Bronchial epithelial cell (primary cell): ENCODE data around the gene ANKDD1B. TPM values are rescaled to one million over a fixed set of nuclear protein-coding genes. Genes with fewer than 3 reads are reported as not detected.
"Not testable (repeated sequence)": the region's sequence is repeated elsewhere in the genome, so short reads cannot be mapped to it uniquely, and the experiment has no call there.

Experiments
- DNase-seq: peaks from one replicate; pipeline ENCODE4 v3.0.0-alpha.2; 2010; ENCODE audit warnings: low read depth
- FAIRE-seq: peaks from 2 replicates; lab custom pipeline; 2011; peaks lifted over from hg19 to GRCh38; lab: Jason Lieb, UNC
- H3K27me3 ChIP-seq: 2 replicates; pipeline ENCODE4 v1.5.1; 2011; ENCODE audit warnings: low read length; ENCODE audit not compliant: control insufficient read depth, insufficient read depth
- H3K36me3 ChIP-seq: 2 replicates; pipeline ENCODE4 v1.5.1; 2011; ENCODE audit warnings: low read length; ENCODE audit not compliant: control insufficient read depth, insufficient read depth
- H3K4me3 ChIP-seq: 2 replicates; pipeline ENCODE4 v1.5.1; 2011; ENCODE audit warnings: mild to moderate bottlenecking, low read depth, low read length, control low read depth
- CTCF ChIP-seq: IDR thresholded peaks from 2 replicates; pipeline ENCODE4 v1.5.1; 2011; ENCODE audit warnings: mild to moderate bottlenecking, moderate library complexity, low read length, control low read depth, inconsistent platforms; ENCODE audit not compliant: insufficient read depth, severe bottlenecking
- total RNA-seq: library from RNA; depleted of rRNA; stranded (reverse); fragments of >200 nt; gene quantifications from 2 replicates; pipeline ENCODE4 v1.2.1, GENCODE V29; 2014

The ANKDD1B gene
- total RNA-seq, 1 donor from 2014 or later: 1.3 TPM

GRCh38 chr5:75685141-75685540, 73.9 kb downstream of the ANKDD1B start:
- no peak for TF ChIP-seq CTCF
- FAIRE-seq: no peak
- Histone ChIP-seq H3K4me3 (no peak overlapping the region), H3K36me3 (peaks cover 1% of the 10 kb centered on the region), H3K27me3 (no peaks in the 10 kb centered on the region)
- no peak for DNase-seq

GRCh38 chr5:75686480-75686879, 75.2 kb downstream of the ANKDD1B start:
- Histone ChIP-seq H3K4me3 (no peak overlapping the region), H3K36me3 (peaks cover 1% of the 10 kb centered on the region), H3K27me3 (no peaks in the 10 kb centered on the region)
- DNase-seq: no peak
- TF ChIP-seq CTCF: no peak
- no peak for FAIRE-seq

GRCh38 chr5:75690669-75691068, 79.4 kb downstream of the ANKDD1B start:
- DNase-seq (no peak), FAIRE-seq (no peak)
- TF ChIP-seq CTCF: no peak
- Histone ChIP-seq H3K4me3 (no peak overlapping the region), H3K27me3 (no peaks in the 10 kb centered on the region), H3K36me3 (peaks cover 3% of the 10 kb centered on the region)

- no peak for TF ChIP-seq CTCF
- DNase-seq (no peak), FAIRE-seq (no peak)
- Histone ChIP-seq H3K4me3 (no peak overlapping the region), H3K27me3 (no peaks in the 10 kb centered on the region), H3K36me3 (peaks cover 3% of the 10 kb centered on the region)
These were observed 83.5 kb downstream of the ANKDD1B start for GRCh38 chr5:75694781-75695180.

GRCh38 chr5:75695472-75696351, 84.5 kb downstream of the ANKDD1B start:
- not testable (repeated sequence) for FAIRE-seq, H3K36me3 ChIP-seq, H3K4me3 ChIP-seq, H3K27me3 ChIP-seq, DNase-seq

GRCh38 chr5:75701856-75702255, 90.6 kb downstream of the ANKDD1B start:
- Histone ChIP-seq H3K27me3 (no peaks in the 10 kb centered on the region), H3K36me3 (no peaks in the 10 kb centered on the region), H3K4me3 (no peak overlapping the region)
- DNase-seq (no peak), FAIRE-seq (no peak)
- no peak for TF ChIP-seq CTCF
